NCI-H82 treated with DMSO at 0.1 percent for 48 hours (cell line): ENCODE data around the gene SIM2.

ENCODE experiments used
- DNase-seq: peaks from one replicate; lab custom pipeline; 2025; ENCODE audit not compliant: unreplicated experiment; lab: John Stamatoyannopoulos, UW

The SIM2 gene

DNA sequence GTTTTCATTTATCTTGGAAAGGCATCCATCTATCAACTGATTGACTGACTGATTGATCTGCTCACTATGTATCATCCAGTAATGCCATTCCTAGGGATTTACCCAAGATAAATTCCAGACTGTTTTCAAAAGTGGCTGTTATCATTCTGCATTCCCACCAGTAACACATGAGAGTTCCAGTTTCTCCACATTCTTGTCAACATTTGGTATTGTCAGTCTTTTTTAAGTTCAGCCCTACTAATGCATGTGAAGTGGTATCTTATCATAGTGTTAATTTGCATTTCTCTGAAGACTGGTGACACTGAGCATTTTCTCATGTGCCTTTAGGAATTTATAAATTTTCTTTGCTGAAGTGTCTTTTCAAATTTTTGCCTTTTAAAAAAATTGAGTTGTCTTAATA lies 99.6 kb downstream of the SIM2 start:
- no peak for DNase-seq
